Chondrocyte (in vitro differentiated cells): Measurements from ENCODE around the gene CNNM2. TPM values are rescaled to one million over a fixed set of nuclear protein-coding genes. Genes with fewer than 3 reads are reported as not detected.
A peak's percentile ranks its signal among the peaks of the same experiment; 100 is the strongest.

Source experiments
- DNase-seq: peaks from one replicate; pipeline ENCODE4 v3.0.0; 2021; ENCODE audit warnings: mixed read lengths, low spot score
- H3K27ac Mint-ChIP-seq: one replicate; pipeline ENCODE4 v1.8.0; 2021; ENCODE audit warnings: mild to moderate bottlenecking, moderate library complexity, mixed read lengths; ENCODE audit not compliant: unreplicated experiment
- H3K27me3 Mint-ChIP-seq: 2 replicates; pipeline ENCODE4 v1.8.0; 2021; ENCODE audit warnings: low read depth, mixed read lengths
- H3K36me3 Mint-ChIP-seq: 2 replicates; pipeline ENCODE4 v1.8.0; 2021; ENCODE audit warnings: low read depth, mixed read lengths
- H3K4me1 Mint-ChIP-seq: 2 replicates; pipeline ENCODE4 v1.8.0; 2021; ENCODE audit warnings: low read depth, mild to moderate bottlenecking, mixed read lengths
- H3K4me3 Mint-ChIP-seq: one replicate; pipeline ENCODE4 v1.8.0; 2021; ENCODE audit warnings: mild to moderate bottlenecking, moderate library complexity, mixed read lengths; ENCODE audit not compliant: unreplicated experiment
- H3K9me3 Mint-ChIP-seq: 2 replicates; pipeline ENCODE4 v1.8.0; 2021; ENCODE audit warnings: low read depth, mixed read lengths
- total RNA-seq: library from RNA; stranded (reverse); gene quantifications from 3 replicates; pipeline ENCODE4 v1.2.1, GENCODE V29; 2021
- TF ChIP-seq, protein P1 (sequence below): fragments of 200-600 bp; sonication (generic); IDR thresholded peaks from 2 replicates; pipeline ENCODE4 v1.5.0; 2021; ENCODE audit warnings: antibody characterized with exemption, mild to moderate bottlenecking, moderate library complexity

Gene CNNM2
- total RNA-seq, 1 donor from 2014 or later, result 36.8 TPM

DNA sequence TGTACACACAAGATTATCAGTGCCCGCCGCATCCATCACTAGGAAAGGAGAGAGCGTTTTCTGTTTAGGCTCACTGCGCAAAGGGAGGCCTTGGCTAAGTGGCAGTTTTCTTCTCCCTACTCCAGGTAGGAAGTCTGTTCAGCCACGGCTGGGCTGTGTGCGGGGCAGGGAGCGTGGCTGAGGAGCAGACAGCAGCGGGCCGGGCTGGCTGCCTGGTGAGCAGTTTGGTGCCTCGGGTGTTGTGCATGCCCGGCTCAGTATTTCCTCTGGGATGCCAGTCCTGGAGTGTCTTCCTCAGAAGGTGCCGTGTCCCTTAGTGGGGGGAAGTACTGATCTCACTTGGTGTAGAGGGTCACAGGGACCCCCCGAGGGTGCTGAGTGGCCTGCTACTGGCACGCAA is 160.6 kb downstream of the CNNM2 start:
- TF ChIP-seq, protein P1, sequence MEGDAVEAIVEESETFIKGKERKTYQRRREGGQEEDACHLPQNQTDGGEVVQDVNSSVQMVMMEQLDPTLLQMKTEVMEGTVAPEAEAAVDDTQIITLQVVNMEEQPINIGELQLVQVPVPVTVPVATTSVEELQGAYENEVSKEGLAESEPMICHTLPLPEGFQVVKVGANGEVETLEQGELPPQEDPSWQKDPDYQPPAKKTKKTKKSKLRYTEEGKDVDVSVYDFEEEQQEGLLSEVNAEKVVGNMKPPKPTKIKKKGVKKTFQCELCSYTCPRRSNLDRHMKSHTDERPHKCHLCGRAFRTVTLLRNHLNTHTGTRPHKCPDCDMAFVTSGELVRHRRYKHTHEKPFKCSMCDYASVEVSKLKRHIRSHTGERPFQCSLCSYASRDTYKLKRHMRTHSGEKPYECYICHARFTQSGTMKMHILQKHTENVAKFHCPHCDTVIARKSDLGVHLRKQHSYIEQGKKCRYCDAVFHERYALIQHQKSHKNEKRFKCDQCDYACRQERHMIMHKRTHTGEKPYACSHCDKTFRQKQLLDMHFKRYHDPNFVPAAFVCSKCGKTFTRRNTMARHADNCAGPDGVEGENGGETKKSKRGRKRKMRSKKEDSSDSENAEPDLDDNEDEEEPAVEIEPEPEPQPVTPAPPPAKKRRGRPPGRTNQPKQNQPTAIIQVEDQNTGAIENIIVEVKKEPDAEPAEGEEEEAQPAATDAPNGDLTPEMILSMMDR, result no peak
- peaks cover 43% of the 10 kb centered on the region for H3K36me3 Mint-ChIP-seq
- no peak overlapping the region for H3K27ac Mint-ChIP-seq
- no peak overlapping the region for H3K4me3 Mint-ChIP-seq
- no peaks in the 10 kb centered on the region for H3K27me3 Mint-ChIP-seq
- no peaks in the 10 kb centered on the region for H3K9me3 Mint-ChIP-seq
- H3K4me1 Mint-ChIP-seq, result peaks cover 7% of the 10 kb centered on the region
- DNase-seq, result no peak

DNA sequence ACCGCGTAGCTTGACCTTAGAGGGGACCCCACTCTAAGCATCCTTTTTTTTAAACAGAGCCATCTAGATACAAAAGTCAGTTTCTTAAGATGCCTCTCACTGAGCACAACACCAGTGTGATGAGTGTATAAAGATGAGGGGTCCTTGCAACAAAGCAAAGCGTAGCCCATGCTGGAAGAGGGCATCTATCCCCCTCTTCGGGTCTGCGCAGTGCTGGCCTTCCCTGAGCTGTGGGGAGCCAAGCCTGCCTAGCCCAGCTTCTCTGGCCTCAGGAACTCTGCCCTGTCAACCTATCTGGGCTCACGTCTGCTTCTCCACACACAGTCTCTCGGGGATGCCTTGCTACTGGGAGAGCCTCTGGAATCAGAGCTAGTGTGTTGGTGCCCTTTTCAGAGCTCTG is 161.0 kb downstream of the CNNM2 start:
- Mint-ChIP-seq H3K4me1 (peaks cover 11% of the 10 kb centered on the region), H3K4me3 (no peak overlapping the region), H3K27me3 (no peaks in the 10 kb centered on the region), H3K27ac (peak overlapping the region; percentile 27), H3K36me3 (peaks cover 45% of the 10 kb centered on the region), H3K9me3 (no peaks in the 10 kb centered on the region)
- DNase-seq, result no peak
- TF ChIP-seq, protein P1, result no peak

DNA sequence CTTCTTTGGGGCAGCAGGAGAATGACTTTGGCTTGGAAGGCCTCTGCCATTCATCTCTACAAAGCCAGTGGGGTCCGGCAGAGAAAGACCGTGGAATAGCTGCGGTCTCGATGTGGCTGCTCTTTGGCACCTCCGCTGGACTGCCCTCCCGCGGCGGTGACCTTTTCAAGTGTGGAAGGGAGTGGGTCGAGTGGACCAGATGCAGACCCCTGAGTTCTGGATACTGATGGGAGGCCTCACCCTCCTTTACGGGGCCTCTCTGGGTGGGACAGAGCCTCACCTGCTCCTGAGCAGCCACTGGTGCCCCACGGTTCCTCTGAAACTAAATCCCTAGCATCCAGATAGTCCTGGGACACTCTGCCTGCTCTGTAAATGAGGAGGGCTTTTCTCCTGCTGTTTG is 161.9 kb downstream of the CNNM2 start:
- Mint-ChIP-seq H3K27me3 (no peaks in the 10 kb centered on the region), H3K4me3 (no peak overlapping the region), H3K9me3 (no peaks in the 10 kb centered on the region), H3K27ac (peak overlapping the region; percentile 27), H3K4me1 (peaks cover 19% of the 10 kb centered on the region), H3K36me3 (peaks cover 41% of the 10 kb centered on the region)
- DNase-seq, result no peak
- TF ChIP-seq, protein P1, result no peak

DNA sequence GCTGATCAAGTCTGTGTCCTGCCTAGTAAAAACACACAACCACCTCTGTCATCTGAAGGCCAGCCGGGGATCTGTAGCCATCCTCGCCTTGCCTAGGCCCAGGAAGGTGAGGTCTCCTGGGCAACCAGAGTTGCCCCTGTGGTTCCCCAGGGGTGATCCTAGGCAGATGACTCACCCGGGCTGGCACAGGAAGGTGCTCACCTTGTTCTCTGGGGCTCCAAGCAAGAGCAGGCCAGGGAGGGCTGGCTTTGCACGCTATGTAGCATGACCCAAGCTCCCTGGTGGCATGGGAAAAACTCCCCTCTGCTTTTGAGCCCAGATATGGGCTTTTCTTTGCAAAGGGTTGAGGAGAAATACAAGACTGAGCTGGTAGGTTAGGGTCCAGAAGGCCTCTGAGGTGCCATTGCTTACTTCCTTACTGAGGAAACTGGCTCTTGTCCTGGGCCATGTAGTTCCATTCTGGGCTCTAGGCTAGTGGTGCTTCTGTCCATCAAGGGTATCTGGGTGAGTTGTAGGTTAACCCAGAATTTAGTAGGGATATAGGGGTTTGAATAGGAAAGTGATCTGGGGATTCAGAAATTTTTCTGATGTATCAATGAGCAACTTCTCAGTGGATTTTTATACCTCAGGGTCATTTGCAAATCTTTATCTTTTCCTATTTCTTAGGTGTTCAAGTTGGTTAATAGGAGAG is 162.9 kb downstream of the CNNM2 start:
- Mint-ChIP-seq H3K27ac (no peak overlapping the region), H3K9me3 (no peaks in the 10 kb centered on the region), H3K27me3 (no peaks in the 10 kb centered on the region), H3K4me1 (peaks cover 30% of the 10 kb centered on the region), H3K4me3 (no peak overlapping the region), H3K36me3 (peaks cover 43% of the 10 kb centered on the region)
- no peak for DNase-seq
- TF ChIP-seq, protein P1, result no peak

DNA sequence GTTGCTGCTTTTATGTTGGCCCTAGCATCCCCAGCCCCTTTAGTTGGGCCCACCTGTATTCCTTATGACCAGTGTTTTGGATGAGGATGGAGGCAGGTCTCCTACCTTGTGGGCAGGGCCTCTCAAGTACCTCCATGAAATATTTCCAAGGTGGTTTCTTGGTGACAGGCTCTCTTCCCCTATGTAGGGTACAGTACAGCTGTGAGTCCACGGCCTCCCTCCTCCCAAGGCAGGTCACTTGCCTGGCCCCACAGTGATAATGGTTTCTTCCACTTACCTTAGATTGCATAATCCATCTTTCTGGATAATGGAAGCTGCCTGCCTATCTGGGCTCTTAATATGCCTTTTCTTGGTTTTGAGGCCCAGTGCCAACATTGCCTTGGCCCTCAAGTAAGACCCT is 164.6 kb downstream of the CNNM2 start:
- no peak for DNase-seq
- Mint-ChIP-seq H3K4me1 (peaks cover 42% of the 10 kb centered on the region), H3K4me3 (no peak overlapping the region), H3K27me3 (no peaks in the 10 kb centered on the region), H3K36me3 (peaks cover 30% of the 10 kb centered on the region), H3K9me3 (no peaks in the 10 kb centered on the region), H3K27ac (peak overlapping the region; percentile 62)
- TF ChIP-seq, protein P1, result no peak
